SK-N-SH (cell line): ENCODE measurements around the gene USP34. TPM values are rescaled to one million over a fixed set of nuclear protein-coding genes. Genes with fewer than 3 reads are reported as not detected.

Experiments
- CTCF ChIA-PET: fragments of 300-600, 350-600 bp; formaldehyde crosslinking; extraction: SDS; loops from one replicate; lab custom pipeline; 2021; lab: Yijun Ruan, JAX
- POLR2A ChIA-PET: fragments of 350-600 bp; sonication (Branson Sonifier 250); formaldehyde crosslinking; extraction: SDS; loops from one replicate; lab custom pipeline; 2020; ENCODE audit warnings: antibody characterized with exemption, inconsistent platforms; lab: Yijun Ruan, JAX
- DNase-seq: peaks from one replicate; pipeline ENCODE4 v3.0.0; 2012
- H2AFZ ChIP-seq: fragments of 200-600 bp; sonication (generic); 2 replicates; pipeline ENCODE4 v1.8.1; 2016; ENCODE audit warnings: antibody characterized with exemption, mild to moderate bottlenecking, low read depth
- H3F3A ChIP-seq: fragments of 200-600 bp; sonication (generic); replicated peaks from 2 replicates; pipeline ENCODE3; 2016; ENCODE audit warnings: antibody characterized with exemption, mild to moderate bottlenecking; ENCODE audit not compliant: insufficient read depth
- H3K27ac ChIP-seq, 2 experiments: fragments of 200-500 bp in 1 of 2; fragments of 200-600 bp in 1 of 2; sonication (Bioruptor generic) in 1 of 2; sonication (generic), shearing (Covaris generic) in 1 of 2; 2 replicates each; pipeline versions ENCODE4 v1.5.1 to v1.6.1; 2014 to 2016; ENCODE audit warnings: low read depth in 2 of 2, inconsistent platforms in 1 of 2, low read length in 1 of 2, mild to moderate bottlenecking in 1 of 2, mixed read lengths in 1 of 2
- H3K27me3 ChIP-seq: fragments of 200-600 bp; sonication (generic), shearing (Covaris generic); 2 replicates; pipeline ENCODE4 v1.6.1; 2016; ENCODE audit warnings: mixed run types; ENCODE audit not compliant: insufficient read depth
- H3K36me3 ChIP-seq, 2 experiments: fragments of 200-500 bp in 1 of 2; fragments of 200-600 bp in 1 of 2; sonication (Bioruptor generic) in 1 of 2; sonication (generic) in 1 of 2; replicated peaks in 1 of 2; 2 replicates each; pipeline versions ENCODE3 to v1.5.1; 2014 to 2016; ENCODE audit warnings: low read length in 1 of 2, mild to moderate bottlenecking in 1 of 2; ENCODE audit not compliant: insufficient read depth in 2 of 2, control insufficient read depth in 1 of 2
- H3K4me1 ChIP-seq, 2 experiments: fragments of 200-500 bp in 1 of 2; fragments of 200-600 bp in 1 of 2; sonication (Bioruptor generic) in 1 of 2; sonication (generic), shearing (Covaris generic) in 1 of 2; 2 replicates each; pipeline versions ENCODE4 v1.5.1 to v1.6.1; 2014 to 2016; ENCODE audit warnings: low read depth in 1 of 2, low read length in 1 of 2, mixed run types in 1 of 2; ENCODE audit not compliant: insufficient read depth in 2 of 2, control insufficient read depth in 1 of 2
- H3K4me2 ChIP-seq: fragments of 200-600 bp; sonication (generic), shearing (Covaris generic); 2 replicates; pipeline ENCODE4 v1.6.1; 2017; ENCODE audit warnings: mixed run types
- H3K4me3 ChIP-seq, 2 experiments: fragments of 200-500 bp in 1 of 2; fragments of 200-600 bp in 1 of 2; sonication (Bioruptor generic) in 1 of 2; sonication (generic), shearing (Covaris generic) in 1 of 2; 2 replicates each; pipeline versions ENCODE4 v1.5.1 to v1.8.1; 2014 to 2016; ENCODE audit warnings: low read depth in 2 of 2, inconsistent platforms in 1 of 2, low read length in 1 of 2, mild to moderate bottlenecking in 1 of 2, mixed read lengths in 1 of 2, moderate library complexity in 1 of 2
- H3K79me2 ChIP-seq: fragments of 200-600 bp; sonication (generic); 2 replicates; pipeline ENCODE4 v1.8.1; 2017; ENCODE audit warnings: mild to moderate bottlenecking; ENCODE audit not compliant: insufficient read depth
- H3K9ac ChIP-seq: fragments of 200-600 bp; sonication (generic); 2 replicates; pipeline ENCODE4 v1.6.1; 2017; ENCODE audit warnings: mixed run types
- H3K9me2 ChIP-seq: fragments of 200-600 bp; sonication (generic); 2 replicates; pipeline ENCODE4 v1.6.1; 2017; ENCODE audit warnings: mixed run types
- H3K9me3 ChIP-seq: fragments of 200-600 bp; sonication (generic); 2 replicates; pipeline ENCODE4 v1.6.1; 2017; ENCODE audit warnings: mixed run types, mild to moderate bottlenecking, moderate library complexity
- H4K20me1 ChIP-seq: fragments of 200-600 bp; sonication (generic); 2 replicates; pipeline ENCODE4 v1.6.1; 2017; ENCODE audit warnings: mild to moderate bottlenecking, mixed run types; ENCODE audit not compliant: insufficient read depth
- ELF1 ChIP-seq: IDR thresholded peaks from 2 replicates; pipeline ENCODE4 v1.4.0; 2012
- EZH2phosphoT487 ChIP-seq: fragments of 200-600 bp; sonication (generic); IDR thresholded peaks from 2 replicates; pipeline ENCODE4 v1.6.1; 2017; ENCODE audit warnings: low read depth, mixed run types, mild to moderate bottlenecking, antibody characterized with exemption, moderate library complexity, borderline replicate concordance
- GABPA ChIP-seq: IDR thresholded peaks from 2 replicates; pipeline ENCODE4 v1.4.0; 2012; ENCODE audit warnings: low read depth, mild to moderate bottlenecking
- GATA2 ChIP-seq: sonication (generic); formaldehyde crosslinking; IDR thresholded peaks from 2 replicates; pipeline ENCODE4 v1.5.0; 2020; ENCODE audit warnings: mild to moderate bottlenecking, missing genetic modification reagents
- IRF3 ChIP-seq: fragments of 150-350 bp; IDR thresholded peaks from 2 replicates; pipeline ENCODE4 v1.6.1; 2016; ENCODE audit warnings: mild to moderate bottlenecking, low read depth, low read length
- MEF2A ChIP-seq: IDR thresholded peaks from 2 replicates; pipeline ENCODE4 v1.4.0; 2012; ENCODE audit warnings: low read depth, borderline replicate concordance
- NFIC ChIP-seq: IDR thresholded peaks from 2 replicates; pipeline ENCODE4 v1.4.0; 2012; ENCODE audit warnings: borderline replicate concordance
- PBX3 ChIP-seq: IDR thresholded peaks from 2 replicates; pipeline ENCODE4; 2012
- POLR2AphosphoS5 ChIP-seq: IDR thresholded peaks from 2 replicates; pipeline ENCODE4 v1.6.1; 2012; ENCODE audit warnings: low read depth, low read length
- RAD21 ChIP-seq: IDR thresholded peaks from 2 replicates; pipeline ENCODE4 v1.6.1; 2012; ENCODE audit warnings: mild to moderate bottlenecking, low read length
- RCOR1 ChIP-seq: fragments of 150-350 bp; IDR thresholded peaks from 2 replicates; pipeline ENCODE4 v1.6.1; 2017; ENCODE audit warnings: antibody characterized with exemption, low read length
- RXRA ChIP-seq: IDR thresholded peaks from 2 replicates; pipeline ENCODE4 v1.4.0; 2012; ENCODE audit warnings: low read depth, mild to moderate bottlenecking, borderline replicate concordance
- SIN3A ChIP-seq: IDR thresholded peaks from 2 replicates; pipeline ENCODE4 v1.6.1; 2012; ENCODE audit warnings: low read depth, mild to moderate bottlenecking, low read length, moderate library complexity, borderline replicate concordance
- SMC3 ChIP-seq: IDR thresholded peaks from 2 replicates; pipeline ENCODE4 v1.6.1; 2012; ENCODE audit warnings: low read depth, low read length, improper control_type of control experiment
- TCF12 ChIP-seq: IDR thresholded peaks from 2 replicates; pipeline ENCODE4 v1.4.0; 2012
- TEAD4 ChIP-seq: IDR thresholded peaks from 2 replicates; pipeline ENCODE4 v1.4.0; 2012; ENCODE audit warnings: mild to moderate bottlenecking, borderline replicate concordance; ENCODE audit not compliant: insufficient read depth
- USF1 ChIP-seq: IDR thresholded peaks from 2 replicates; pipeline ENCODE4 v1.4.0; 2012; ENCODE audit warnings: low read depth, borderline replicate concordance
- YY1 ChIP-seq: IDR thresholded peaks from 2 replicates; pipeline ENCODE4 v1.4.0; 2012; ENCODE audit warnings: low read depth, mild to moderate bottlenecking
- WGBS: methylation state at CpG from one replicate; pipeline ENCODE4 v1.1.6; 2017; ENCODE audit warnings: low lambda C conversion rate; 5-methylcytosine and 5-hydroxymethylcytosine counted together
- polyA plus RNA-seq, 3 experiments: library from polyadenylated mRNA; depleted of rRNA; stranded (reverse); fragments of >200 nt; gene quantifications; 2 replicates each; pipeline ENCODE4 v1.2.3, GENCODE V29; 2012
- TF ChIP-seq, protein P1 (sequence below): IDR thresholded peaks from 2 replicates; pipeline ENCODE4 v1.4.0; 2012; ENCODE audit warnings: low read depth, borderline replicate concordance

Gene USP34
- polyA plus RNA-seq, 1 of the 3 experiments (the other 2 are of a cell fraction): 31.4 TPM

- H4K20me1 ChIP-seq: no peaks in the 10 kb centered on the region
- WGBS: 91% methylated on average over 8 of the region's 8 CpGs
- H3K9ac ChIP-seq: no peak overlapping the region
- CTCF ChIA-PET: interaction anchor here (0.6 to 1.2 kb wide), 2 partner anchors 40 to 43 kb away, joined by 3 to 4 read pairs; no protein-coding TSS in a partner anchor
- no peaks in the 10 kb centered on the region for H3K9me3 ChIP-seq
- H2AFZ ChIP-seq: no peak overlapping the region
- POLR2A ChIA-PET: no interaction called here
- H3K27ac ChIP-seq: no peak overlapping the region
- H3K4me3 ChIP-seq: no peak overlapping the region
- no peaks in the 10 kb centered on the region for H3K9me2 ChIP-seq
- H3K36me3 ChIP-seq: no peaks in the 10 kb centered on the region
- no peaks in the 10 kb centered on the region for H3K27me3 ChIP-seq
- H3K4me1 ChIP-seq: peaks cover 22 to 29% of the 10 kb centered on the region in 2 experiments
- DNase-seq: no peak
- peaks cover 26% of the 10 kb centered on the region; the same call in 1 of the 2 replicates for H3K79me2 ChIP-seq
- no peak overlapping the region for H3K4me2 ChIP-seq
- TF ChIP-seq ELF1: no peak
- H3F3A ChIP-seq: no peaks in the 10 kb centered on the region
These were observed 295.9 kb downstream of the USP34 start for GRCh38 chr2:61175036-61175435.

GRCh38 chr2:61173116-61173515 lies 297.8 kb downstream of the USP34 start:
- H3K4me3 ChIP-seq: no peak overlapping the region
- no peak overlapping the region for H3K27ac ChIP-seq
- H3K9me2 ChIP-seq: no peaks in the 10 kb centered on the region
- H2AFZ ChIP-seq: no peak overlapping the region
- no peak overlapping the region for H3K9ac ChIP-seq
- 90% methylated on average over 4 of the region's 4 CpGs for WGBS
- TF ChIP-seq YY1 (no peak), MEF2A (no peak), NFIC (no peak), TEAD4 (no peak), PBX3 (no peak)
- TF ChIP-seq, protein P1, sequence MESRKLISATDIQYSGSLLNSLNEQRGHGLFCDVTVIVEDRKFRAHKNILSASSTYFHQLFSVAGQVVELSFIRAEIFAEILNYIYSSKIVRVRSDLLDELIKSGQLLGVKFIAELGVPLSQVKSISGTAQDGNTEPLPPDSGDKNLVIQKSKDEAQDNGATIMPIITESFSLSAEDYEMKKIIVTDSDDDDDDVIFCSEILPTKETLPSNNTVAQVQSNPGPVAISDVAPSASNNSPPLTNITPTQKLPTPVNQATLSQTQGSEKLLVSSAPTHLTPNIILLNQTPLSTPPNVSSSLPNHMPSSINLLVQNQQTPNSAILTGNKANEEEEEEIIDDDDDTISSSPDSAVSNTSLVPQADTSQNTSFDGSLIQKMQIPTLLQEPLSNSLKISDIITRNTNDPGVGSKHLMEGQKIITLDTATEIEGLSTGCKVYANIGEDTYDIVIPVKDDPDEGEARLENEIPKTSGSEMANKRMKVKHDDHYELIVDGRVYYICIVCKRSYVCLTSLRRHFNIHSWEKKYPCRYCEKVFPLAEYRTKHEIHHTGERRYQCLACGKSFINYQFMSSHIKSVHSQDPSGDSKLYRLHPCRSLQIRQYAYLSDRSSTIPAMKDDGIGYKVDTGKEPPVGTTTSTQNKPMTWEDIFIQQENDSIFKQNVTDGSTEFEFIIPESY: no peak
- H4K20me1 ChIP-seq: no peaks in the 10 kb centered on the region
- CTCF ChIA-PET: no interaction called here
- POLR2A ChIA-PET: no interaction called here
- no peaks in the 10 kb centered on the region for H3K9me3 ChIP-seq
- H3K4me1 ChIP-seq: peaks cover 3 to 10% of the 10 kb centered on the region in 2 experiments; a peak in 2 of 4 replicates
- peaks cover 4% of the 10 kb centered on the region for H3F3A ChIP-seq
- no peaks in the 10 kb centered on the region for H3K27me3 ChIP-seq
- no peak overlapping the region for H3K4me2 ChIP-seq
- H3K79me2 ChIP-seq: peaks cover 7% of the 10 kb centered on the region; the same call in 1 of the 2 replicates
- no peak for DNase-seq
- H3K36me3 ChIP-seq: peaks cover 0 to 3% of the 10 kb centered on the region in 2 experiments

GRCh38 chr2:61172671-61173070 lies 298.2 kb downstream of the USP34 start:
- no peak overlapping the region for H3K27ac ChIP-seq
- ChIA-PET CTCF (no interaction called here), POLR2A (no interaction called here)
- H4K20me1 ChIP-seq: no peaks in the 10 kb centered on the region
- no peak overlapping the region for H3K9ac ChIP-seq
- no peak overlapping the region for H2AFZ ChIP-seq
- H3K27me3 ChIP-seq: no peaks in the 10 kb centered on the region
- 50% methylated on average over 1 of the region's 1 CpG for WGBS
- peaks cover 0 to 3% of the 10 kb centered on the region in 2 experiments for H3K36me3 ChIP-seq
- peaks cover 4% of the 10 kb centered on the region for H3F3A ChIP-seq
- H3K9me2 ChIP-seq: no peaks in the 10 kb centered on the region
- H3K79me2 ChIP-seq: peaks cover 2% of the 10 kb centered on the region; the same call in 1 of the 2 replicates
- no peak overlapping the region for H3K4me2 ChIP-seq
- no peak overlapping the region for H3K4me3 ChIP-seq
- peaks cover 0 to 5% of the 10 kb centered on the region in 2 experiments; a peak in 1 of 4 replicates for H3K4me1 ChIP-seq
- DNase-seq: no peak
- no peaks in the 10 kb centered on the region for H3K9me3 ChIP-seq
- no peak for TF ChIP-seq GABPA
- TF ChIP-seq GATA2 (CRISPR knock-in tag): no peak
- no peak for TF ChIP-seq EZH2phosphoT487
- TF ChIP-seq POLR2AphosphoS5: no peak
- no peak for TF ChIP-seq YY1
- no peak for TF ChIP-seq RXRA
- no peak for TF ChIP-seq TCF12
- TF ChIP-seq USF1: no peak
- TF ChIP-seq IRF3: no peak
- TF ChIP-seq SIN3A: no peak
- no peak for TF ChIP-seq SMC3
- no peak for TF ChIP-seq RAD21
- no peak for TF ChIP-seq RCOR1
